ENCODE results near the gene CDC42BPA.
"Not testable (repeated sequence)": the region's sequence is repeated elsewhere in the genome, so short reads cannot be mapped to it uniquely, and the experiment has no call there.

The CDC42BPA gene

DNA sequence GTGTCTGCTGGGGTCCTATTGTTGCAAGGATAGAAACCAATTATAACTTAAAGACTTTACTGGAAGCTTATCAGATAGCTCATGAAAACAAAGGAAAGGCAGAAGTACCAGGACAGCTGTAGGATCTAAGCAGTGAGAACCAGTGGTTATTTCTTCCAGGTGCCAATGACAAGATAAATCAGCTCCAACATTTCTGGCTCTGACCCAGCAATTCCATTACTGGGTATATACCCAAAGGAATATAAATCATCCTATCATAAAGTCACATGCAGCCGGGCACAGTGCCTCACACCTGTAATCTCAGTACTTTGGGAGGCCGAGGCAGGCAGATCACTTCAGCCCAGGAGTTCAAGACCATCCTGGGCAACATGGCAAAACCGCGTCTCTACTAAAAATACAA lies 17.8 kb upstream of the CDC42BPA start:
- in situ Hi-C loops (cut with HindIII; ENCODE audit: low sequenced_read_pairs): not testable (repeated sequence)

GRCh38 chr1:227335242-227336020 lies 17.1 kb upstream of the CDC42BPA start:
- in situ Hi-C loops (cut with HindIII; ENCODE audit: low sequenced_read_pairs): no loop called here

- in situ Hi-C loops (cut with HindIII; ENCODE audit: low sequenced_read_pairs): no loop called here
Observed at GRCh38 chr1:227333423-227333822, 15.1 kb upstream of the CDC42BPA start.

DNA sequence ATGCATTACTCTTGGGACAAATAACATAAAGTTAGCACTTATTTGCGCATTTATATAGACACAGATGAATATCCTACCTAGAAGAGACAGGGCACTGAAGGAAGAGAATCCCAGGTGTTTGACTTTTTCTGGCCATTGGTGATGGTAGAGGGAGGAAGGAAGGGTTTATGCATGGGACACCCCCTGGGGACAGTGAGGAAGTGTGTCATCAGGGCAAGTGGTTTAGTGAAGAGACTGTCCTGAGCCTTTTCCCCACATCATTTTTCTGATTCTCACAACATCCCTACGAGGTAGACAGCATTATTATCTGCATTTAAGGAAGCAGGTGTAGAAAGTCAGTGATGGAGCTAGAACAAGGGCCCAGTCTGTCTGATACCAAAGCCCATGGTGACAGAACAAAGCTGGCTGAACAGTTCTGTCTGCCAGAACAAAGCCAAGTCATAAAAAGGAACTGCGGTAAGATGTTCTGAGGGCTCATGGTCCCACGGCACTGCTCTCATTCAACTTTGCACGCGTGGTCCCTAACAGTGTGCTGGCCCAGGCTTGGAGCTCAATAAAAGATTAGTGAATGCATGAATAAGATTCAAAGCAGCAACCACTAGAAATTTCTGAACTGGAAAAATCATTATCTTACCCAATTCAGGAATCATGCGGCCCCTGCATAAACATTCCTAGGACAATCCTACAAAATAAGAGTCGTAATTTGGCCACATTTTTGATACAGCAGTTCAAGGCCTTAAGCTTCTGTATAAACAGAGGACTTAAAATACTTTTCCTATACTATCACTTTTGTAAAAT lies 12.2 kb upstream of the CDC42BPA start:
- in situ Hi-C loops (cut with HindIII; ENCODE audit: low sequenced_read_pairs): no loop called here

DNA sequence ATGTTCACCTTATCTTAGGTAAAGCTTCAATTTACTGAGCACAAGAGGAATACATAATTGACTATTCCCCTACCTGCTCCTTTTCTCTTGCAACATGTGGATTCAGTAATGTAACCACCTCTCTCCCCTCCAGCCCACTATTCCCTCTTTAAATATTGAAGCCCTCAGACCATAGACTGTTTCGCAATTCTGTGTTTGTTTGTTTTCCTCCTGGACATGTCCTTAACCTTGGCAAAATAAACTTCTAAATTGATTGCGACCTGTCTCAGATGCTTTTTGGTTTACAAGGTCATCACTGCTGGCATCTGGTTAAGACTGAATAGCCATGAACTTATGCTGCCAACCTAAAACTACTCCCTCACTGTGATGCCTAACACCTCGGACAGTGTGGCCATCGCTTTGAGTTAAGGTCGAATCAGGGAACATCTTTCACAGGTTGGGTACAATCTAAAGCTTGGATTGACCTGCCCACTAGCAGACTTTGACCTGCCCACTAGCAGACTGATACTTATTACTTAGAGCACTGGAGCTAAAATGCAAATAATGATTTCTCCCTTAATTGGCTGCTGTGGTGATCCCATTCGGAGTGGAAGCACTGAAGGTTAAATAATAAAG lies 10.2 kb upstream of the CDC42BPA start:
- in situ Hi-C loops (cut with HindIII; ENCODE audit: low sequenced_read_pairs): no loop called here

- in situ Hi-C loops (cut with HindIII; ENCODE audit: low sequenced_read_pairs): no loop called here
Observed at GRCh38 chr1:227325156-227325555, 6.9 kb upstream of the CDC42BPA start.

DNA sequence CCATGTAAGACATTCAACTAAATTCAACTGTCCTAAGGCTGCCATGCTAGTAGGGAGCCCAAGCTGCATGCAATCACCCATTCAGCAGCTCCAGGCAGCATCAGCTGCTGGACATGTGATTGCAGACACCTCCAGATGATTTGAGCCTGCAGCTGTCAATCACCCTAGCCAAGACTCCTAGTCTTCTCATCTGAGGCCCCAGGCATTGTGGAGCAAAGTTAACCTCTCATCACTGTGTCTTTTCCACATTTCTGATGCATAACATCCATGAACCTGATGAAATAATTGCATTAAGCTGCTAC lies 5.6 kb upstream of the CDC42BPA start:
- in situ Hi-C loops (cut with HindIII; ENCODE audit: low sequenced_read_pairs): no loop called here

DNA sequence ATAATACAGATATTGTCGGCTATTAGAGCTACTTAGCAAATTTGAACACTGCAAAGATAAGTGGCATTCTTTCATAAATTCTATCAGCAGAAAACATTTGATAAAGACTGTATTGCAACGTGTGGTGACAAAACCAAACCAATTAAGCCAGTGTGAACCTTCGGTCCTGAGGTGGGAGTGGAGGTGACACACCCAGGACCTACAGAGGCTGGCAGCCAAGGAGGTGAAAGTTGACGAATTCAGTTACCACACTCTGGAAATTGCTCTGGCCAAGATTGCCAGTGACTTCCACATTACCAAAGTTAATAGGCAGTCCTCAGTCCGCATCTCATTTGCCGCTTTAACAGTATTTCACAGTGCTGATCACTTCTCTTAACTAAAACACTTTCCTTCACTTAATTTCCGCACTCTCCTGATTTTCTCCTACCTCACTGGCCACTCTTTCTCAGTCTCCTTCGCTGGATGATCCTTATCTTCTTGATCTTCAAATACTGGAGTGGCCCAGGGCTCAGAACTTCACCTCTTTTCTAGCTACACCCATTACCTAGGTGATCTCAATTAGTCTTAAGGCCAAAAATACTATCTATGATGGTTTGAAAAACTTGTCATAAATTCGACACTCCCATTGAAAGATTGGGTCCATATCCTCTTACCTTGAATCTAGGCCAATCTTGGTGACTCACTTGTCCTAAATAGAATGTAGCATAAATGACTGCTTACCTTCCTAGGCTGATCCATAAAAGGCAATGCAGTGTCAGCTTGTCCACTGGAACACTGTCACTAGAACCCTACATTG lies 5.1 kb upstream of the CDC42BPA start:
- in situ Hi-C loops (cut with HindIII; ENCODE audit: low sequenced_read_pairs): no loop called here

- in situ Hi-C loops (cut with HindIII; ENCODE audit: low sequenced_read_pairs): no loop called here
Observed at GRCh38 chr1:227322376-227322775, 4.1 kb upstream of the CDC42BPA start.

DNA sequence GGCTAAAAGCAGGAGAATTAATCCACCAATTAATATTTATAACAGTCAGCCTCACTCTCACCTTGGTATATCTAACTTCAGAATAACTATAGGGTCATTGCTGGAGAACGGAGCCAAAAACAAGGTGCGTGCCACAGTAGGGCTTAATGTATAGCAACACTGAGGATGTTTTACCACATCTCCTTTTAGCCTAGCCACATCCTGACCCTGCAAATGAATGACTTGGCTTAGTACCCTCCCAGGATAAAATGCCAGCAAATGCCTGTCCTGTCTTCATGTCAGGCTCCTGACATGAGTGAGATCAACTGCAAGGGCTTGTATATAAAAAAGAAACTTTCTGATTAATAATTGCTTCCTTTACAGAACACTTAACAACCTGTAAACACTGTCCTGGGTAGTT lies 2.7 kb upstream of the CDC42BPA start:
- in situ Hi-C loops (cut with HindIII; ENCODE audit: low sequenced_read_pairs): no loop called here

- in situ Hi-C loops (cut with HindIII; ENCODE audit: low sequenced_read_pairs): no loop called here
Observed at GRCh38 chr1:227320476-227320875, 2.2 kb upstream of the CDC42BPA start.

DNA sequence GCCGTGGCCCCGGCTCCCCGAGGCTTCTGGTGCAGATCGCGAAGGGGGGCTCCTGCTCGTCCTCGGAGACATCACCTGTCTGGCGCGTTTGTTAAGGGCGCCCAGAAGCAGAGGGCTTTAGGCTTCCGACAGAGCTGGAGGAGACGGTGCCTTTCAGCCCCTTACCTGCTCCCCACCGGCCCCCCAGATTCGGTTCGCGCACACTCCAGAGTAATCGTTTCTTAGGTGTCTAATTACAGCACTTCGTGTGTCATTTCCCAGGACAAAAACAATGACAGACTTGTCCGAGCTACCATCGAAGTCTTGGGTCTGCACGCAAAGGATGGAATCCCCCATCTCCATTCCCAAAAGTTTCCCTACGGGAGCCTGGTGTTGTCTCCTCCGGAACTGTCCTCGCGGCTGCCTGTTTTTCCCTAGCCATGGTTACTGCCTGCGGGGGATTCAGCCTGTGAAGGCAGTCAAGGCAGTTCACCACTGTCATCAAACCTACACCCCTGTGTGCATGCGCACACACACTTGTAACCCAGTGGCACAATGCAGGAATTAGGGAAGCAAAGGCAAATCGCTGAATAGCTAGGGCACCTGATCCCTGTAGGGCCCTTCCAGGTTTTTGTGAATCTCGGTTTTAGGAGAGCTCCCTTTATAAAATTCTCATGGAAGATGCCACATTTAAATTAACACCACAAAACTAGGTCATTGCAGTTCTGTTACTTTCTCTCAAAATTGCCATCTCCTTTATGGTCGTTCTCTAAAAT lies 738 bp upstream of the CDC42BPA start:
- in situ Hi-C loops (cut with HindIII; ENCODE audit: low sequenced_read_pairs): no loop called here

GRCh38 chr1:227317523-227318015 lies 723 bp downstream of the CDC42BPA start:
- in situ Hi-C loops (cut with HindIII; ENCODE audit: low sequenced_read_pairs): no loop called here

GRCh38 chr1:227317011-227317451 lies 1.3 kb downstream of the CDC42BPA start:
- in situ Hi-C loops (cut with HindIII; ENCODE audit: low sequenced_read_pairs): no loop called here

DNA sequence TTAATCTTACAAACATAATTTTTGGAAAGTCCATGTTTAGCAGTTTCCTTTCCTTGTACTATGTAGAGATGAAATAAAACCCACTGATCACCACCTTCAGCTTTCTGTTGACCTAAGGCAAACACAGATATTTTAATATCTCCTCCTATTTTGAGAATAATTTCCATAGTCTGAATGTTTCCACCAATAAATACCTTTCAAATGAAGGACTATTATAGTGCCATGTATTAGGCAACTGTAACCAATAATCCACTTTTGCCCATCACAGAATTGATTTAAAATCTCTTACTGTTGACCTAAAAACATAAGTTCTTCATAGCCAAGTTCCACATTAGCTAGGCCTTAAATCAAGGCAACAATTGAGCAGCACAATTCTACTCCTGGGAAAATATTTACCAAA lies 1.8 kb downstream of the CDC42BPA start:
- in situ Hi-C loops (cut with HindIII; ENCODE audit: low sequenced_read_pairs): no loop called here

- in situ Hi-C loops (cut with HindIII; ENCODE audit: low sequenced_read_pairs): no loop called here
Observed at GRCh38 chr1:227315629-227316346, 2.5 kb downstream of the CDC42BPA start.

DNA sequence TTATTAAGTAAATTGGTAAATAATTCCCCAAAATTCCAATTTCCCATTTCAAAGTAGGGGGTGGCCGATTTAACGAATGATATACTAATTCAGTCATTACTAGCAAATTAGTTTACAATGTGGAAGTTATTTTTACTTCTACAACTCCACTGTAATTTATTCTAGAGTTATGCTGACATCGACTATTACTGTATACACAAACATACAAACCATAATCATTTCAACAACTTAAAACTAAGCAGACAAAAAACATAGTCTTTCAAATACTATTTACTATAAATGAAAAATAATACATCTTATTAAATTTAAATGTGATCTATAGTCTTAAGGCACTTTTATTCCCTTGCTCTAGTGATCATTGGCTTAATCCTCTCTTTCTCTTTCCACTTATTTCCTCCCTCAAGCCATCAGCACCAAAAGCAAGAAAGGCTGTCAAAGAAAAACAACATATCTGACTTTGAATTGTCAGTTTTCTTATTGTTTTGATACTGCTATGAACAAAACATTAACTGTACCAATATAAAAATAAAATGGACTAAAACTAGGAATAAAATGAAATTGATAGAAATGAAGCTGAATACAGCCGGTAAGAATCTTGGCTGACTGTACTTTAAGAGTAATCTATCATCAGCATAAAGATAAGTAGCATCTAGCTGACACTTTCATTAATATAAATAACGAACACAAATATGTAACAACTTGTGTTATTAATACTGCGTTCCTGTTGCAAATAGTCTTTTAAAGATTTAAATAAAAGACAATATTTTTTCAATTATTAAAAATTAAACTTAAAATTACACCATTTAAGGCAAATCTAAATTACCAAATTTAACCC lies 4.1 kb downstream of the CDC42BPA start:
- in situ Hi-C loops (cut with HindIII; ENCODE audit: low sequenced_read_pairs): no loop called here

- in situ Hi-C loops (cut with HindIII; ENCODE audit: low sequenced_read_pairs): no loop called here
Observed at GRCh38 chr1:227312361-227313025, 5.8 kb downstream of the CDC42BPA start.
